Ovary (tissue), 9 donors: ENCODE data around the gene ASB16. TPM values are rescaled to one million over a fixed set of nuclear protein-coding genes. Genes with fewer than 3 reads are reported as not detected.

Experiments used
- DNase-seq, 5 donors: peaks; one replicate each; pipeline ENCODE4 v3.0.0-alpha.2; 2019 to 2020
- H3K27ac ChIP-seq, 2 donors: fragments of 200-600 bp; one replicate each; pipeline versions ENCODE4 v1.5.1 to v1.8.0; 2019 to 2022
- H3K27me3 ChIP-seq: fragments of 200-600 bp; one replicate; pipeline ENCODE4 v1.8.0; 2022
- H3K36me3 ChIP-seq: fragments of 200-600 bp; sonication (generic); one replicate; pipeline ENCODE4 v1.5.1; 2019
- H3K4me1 ChIP-seq: one replicate; pipeline ENCODE4 v1.8.1; 2013; ENCODE audit warnings: mild to moderate bottlenecking, moderate library complexity; ENCODE audit not compliant: insufficient read depth
- H3K4me3 ChIP-seq: fragments of 200-600 bp; sonication (generic); one replicate; pipeline ENCODE4 v1.5.1; 2017
- H3K9me3 ChIP-seq, 2 donors: fragments of 200-600 bp in 1 of 2; sonication (generic) in 1 of 2; one replicate each; pipeline versions ENCODE4 v1.5.1 to v1.8.1; 2013 to 2019; ENCODE audit warnings: mild to moderate bottlenecking in 1 of 2, moderate library complexity in 1 of 2
- EP300 ChIP-seq: sonication (generic); formaldehyde crosslinking; IDR thresholded peaks from one replicate; pipeline ENCODE4 v1.6.1; 2017; ENCODE audit warnings: antibody characterized with exemption
- POLR2A ChIP-seq: fragments of 450-650 bp; IDR thresholded peaks from one replicate; pipeline ENCODE4 v1.6.1; 2017; ENCODE audit warnings: antibody characterized with exemption, mild to moderate bottlenecking, moderate library complexity
- WGBS, 3 donors: extraction: QIAGEN DNeasy Blood & Tissue Kit in 1 of 3; methylation state at CpG; one replicate each; pipeline versions ENCODE4 v1.1.5 to v1.1.7; 2013 to 2017; 5-methylcytosine and 5-hydroxymethylcytosine counted together
- intact Hi-C, 4 donors: fragments of 100-400 bp; cut with DNase I; formaldehyde crosslinking; loops; one replicate each; pipeline versions ENCODE4 v1.11.0 to v1.15.1; 2022 to 2023
- polyA plus RNA-seq, 2 donors: library from polyadenylated mRNA; stranded (reverse); fragments of 200-250 nt in 1 of 2; fragments of 350-450 nt in 1 of 2; fragmentation: Illumina TruSeq in 1 of 2; extraction: RNeasy Lipid Tissue Mini Kit (QIAGEN cat#74804) in 1 of 2; gene quantifications; one replicate each; pipeline ENCODE4 v1.2.3, GENCODE V29; 2013 to 2014
- total RNA-seq, 7 donors: library from RNA; depleted of rRNA in 2 of 7; stranded (reverse); fragments of >200 nt in 2 of 7; fragmentation: NEBNext Ultra II Directional in 3 of 7; extraction: Animal tissue kit (Norgen Biotek cat#: 25700) in 3 of 7; gene quantifications; one replicate each; pipeline versions ENCODE4 v1.1.0 to v1.2.4, GENCODE V29; 2016 to 2023
- TF ChIP-seq, protein P1 (sequence below), 3 donors: fragments of 450-650 bp in 2 of 3; fragments of 200-600 bp in 1 of 3; IDR thresholded peaks; one replicate each; pipeline versions ENCODE4 v1.5.1 to v1.8.0; 2016 to 2022; ENCODE audit warnings: antibody characterized with exemption in 3 of 3, mild to moderate bottlenecking in 1 of 3
- donor health status: DM: no; HTN: no; CAD: no; lungs with moderate emphysema.
- donor health status: DM: no; HTN: no; CAD: no.
- donor health status: Bipolar disorder and iron deficiency.
- donor health status: DM: yes; HTN: yes; CAD: no.
- donor health status: DM: no; HTN: no; CAD: no.
- donor health status: DM: yes; HTN: yes; CAD: no.

Gene ASB16
- total and polyA plus RNA-seq, 9 donors: 0.10 to 1.8 (median 0.98) TPM; not detected in 1

DNA sequence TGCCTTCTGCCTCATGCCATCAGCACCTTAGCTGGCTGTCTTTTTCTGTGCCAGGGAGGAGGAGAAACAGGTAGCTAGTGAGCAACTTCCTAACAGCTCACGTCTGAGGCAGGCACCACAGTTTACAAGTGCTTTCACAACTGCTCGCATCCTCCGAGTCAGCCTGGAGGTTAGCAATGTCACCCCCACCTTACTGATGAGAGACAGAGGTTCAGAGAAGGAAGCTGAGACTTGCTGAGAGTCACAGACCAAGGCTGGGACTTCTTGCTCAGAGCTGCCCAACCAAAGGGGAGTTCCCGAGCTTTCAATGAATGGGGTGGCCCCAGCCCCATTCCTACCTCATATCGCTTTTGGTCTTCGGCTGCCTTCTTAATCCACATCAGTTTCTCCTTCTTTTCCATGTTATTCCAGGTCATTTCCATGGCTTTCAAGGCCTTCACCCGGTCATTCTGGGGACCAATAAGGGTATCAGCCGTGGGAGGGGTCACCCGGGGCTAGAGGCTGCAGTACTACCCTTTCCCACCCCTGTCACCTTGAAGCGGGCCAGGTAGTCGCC, 39.4 kb downstream of the ASB16 start:
- H3K27me3 ChIP-seq: no peaks in the 10 kb centered on the region
- WGBS, 3 donors: 61 to 69% (median 63%) methylated on average over 11 of the region's 11 CpGs
- H3K4me3 ChIP-seq: no peak overlapping the region
- no peak overlapping the region for H3K27ac ChIP-seq
- DNase-seq: no peak
- intact Hi-C loops: loop anchor here in 3 of 4 donors (2.0 to 10.0 kb wide), 4 partner anchors 112 to 145 kb away; partner anchors contain the start of gene SLC25A39 (in 1 of the 3)
- no peak for TF ChIP-seq EP300
- TF ChIP-seq, protein P1, sequence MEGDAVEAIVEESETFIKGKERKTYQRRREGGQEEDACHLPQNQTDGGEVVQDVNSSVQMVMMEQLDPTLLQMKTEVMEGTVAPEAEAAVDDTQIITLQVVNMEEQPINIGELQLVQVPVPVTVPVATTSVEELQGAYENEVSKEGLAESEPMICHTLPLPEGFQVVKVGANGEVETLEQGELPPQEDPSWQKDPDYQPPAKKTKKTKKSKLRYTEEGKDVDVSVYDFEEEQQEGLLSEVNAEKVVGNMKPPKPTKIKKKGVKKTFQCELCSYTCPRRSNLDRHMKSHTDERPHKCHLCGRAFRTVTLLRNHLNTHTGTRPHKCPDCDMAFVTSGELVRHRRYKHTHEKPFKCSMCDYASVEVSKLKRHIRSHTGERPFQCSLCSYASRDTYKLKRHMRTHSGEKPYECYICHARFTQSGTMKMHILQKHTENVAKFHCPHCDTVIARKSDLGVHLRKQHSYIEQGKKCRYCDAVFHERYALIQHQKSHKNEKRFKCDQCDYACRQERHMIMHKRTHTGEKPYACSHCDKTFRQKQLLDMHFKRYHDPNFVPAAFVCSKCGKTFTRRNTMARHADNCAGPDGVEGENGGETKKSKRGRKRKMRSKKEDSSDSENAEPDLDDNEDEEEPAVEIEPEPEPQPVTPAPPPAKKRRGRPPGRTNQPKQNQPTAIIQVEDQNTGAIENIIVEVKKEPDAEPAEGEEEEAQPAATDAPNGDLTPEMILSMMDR (IDR thresholded peaks at IDR 0.05): no peak
- TF ChIP-seq POLR2A: no peak
- no peaks in the 10 kb centered on the region for H3K9me3 ChIP-seq
- H3K4me1 ChIP-seq: peaks cover 4% of the 10 kb centered on the region
- no peaks in the 10 kb centered on the region for H3K36me3 ChIP-seq

DNA sequence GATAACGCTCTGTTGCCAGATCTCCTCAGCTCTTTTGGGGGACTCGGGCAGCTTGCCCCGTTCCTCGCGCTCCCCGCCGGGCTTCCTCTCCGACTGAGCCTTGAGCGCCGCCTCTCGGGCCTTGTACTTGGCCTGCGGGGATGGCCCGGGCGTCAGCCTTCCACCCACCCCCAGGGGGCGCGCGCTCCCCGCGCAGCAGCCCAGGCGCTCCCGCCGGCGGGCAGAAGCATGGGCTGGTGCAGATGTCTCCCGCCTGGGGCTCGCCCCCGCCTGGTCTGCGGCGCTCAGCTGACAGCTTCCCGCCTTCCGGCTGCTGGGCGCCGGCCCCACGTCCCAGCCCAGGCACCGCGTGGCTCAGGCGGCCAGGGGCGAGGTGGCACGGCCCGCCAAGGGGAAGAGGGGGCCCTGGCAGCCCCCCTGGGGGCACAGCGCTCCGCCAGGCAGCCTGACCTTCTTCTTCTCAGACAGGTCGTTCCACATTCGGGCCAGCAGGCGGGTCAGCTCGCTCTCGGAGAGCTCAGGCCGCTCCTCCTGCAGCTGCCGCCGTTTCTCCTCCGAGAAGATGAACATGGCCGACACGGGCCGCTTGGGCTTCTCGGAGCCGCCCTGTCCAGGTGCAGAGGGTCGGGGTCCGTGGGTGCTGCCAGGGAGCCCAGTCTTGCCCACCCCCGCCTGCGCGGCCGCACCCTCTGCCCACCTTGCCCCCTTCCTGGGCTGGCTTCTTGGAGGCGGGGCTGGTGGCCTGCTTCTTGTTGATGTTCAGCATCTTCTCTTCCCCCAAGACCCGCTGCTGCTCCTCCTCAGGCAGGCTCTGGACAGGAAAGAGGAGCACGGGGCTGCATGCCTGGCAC, 40.1 kb downstream of the ASB16 start:
- Histone ChIP-seq H3K27ac (peak overlapping the region in 1 of 2 donors; percentile 7), H3K9me3 (no peaks in the 10 kb centered on the region), H3K27me3 (no peaks in the 10 kb centered on the region), H3K4me3 (no peak overlapping the region), H3K36me3 (no peaks in the 10 kb centered on the region), H3K4me1 (peaks cover 4% of the 10 kb centered on the region)
- DNase-seq: peak; percentile 82 to 93 (median 88)
- intact Hi-C loops: loop anchor here in 3 of 4 donors (2.0 to 5.0 kb wide), 3 partner anchors 112 to 122 kb away; partner anchors contain the start of gene SLC25A39 (in 1 of the 3)
- 12 to 19% (median 16%) methylated on average over 24 to 64 of the region's 64 CpGs for WGBS, 3 donors
- TF ChIP-seq, protein P1 (IDR thresholded peaks at IDR 0.05): peak; percentile 96 to 99 (median 99)
- TF ChIP-seq EP300 (no peak), POLR2A (peak; percentile 23)

DNA sequence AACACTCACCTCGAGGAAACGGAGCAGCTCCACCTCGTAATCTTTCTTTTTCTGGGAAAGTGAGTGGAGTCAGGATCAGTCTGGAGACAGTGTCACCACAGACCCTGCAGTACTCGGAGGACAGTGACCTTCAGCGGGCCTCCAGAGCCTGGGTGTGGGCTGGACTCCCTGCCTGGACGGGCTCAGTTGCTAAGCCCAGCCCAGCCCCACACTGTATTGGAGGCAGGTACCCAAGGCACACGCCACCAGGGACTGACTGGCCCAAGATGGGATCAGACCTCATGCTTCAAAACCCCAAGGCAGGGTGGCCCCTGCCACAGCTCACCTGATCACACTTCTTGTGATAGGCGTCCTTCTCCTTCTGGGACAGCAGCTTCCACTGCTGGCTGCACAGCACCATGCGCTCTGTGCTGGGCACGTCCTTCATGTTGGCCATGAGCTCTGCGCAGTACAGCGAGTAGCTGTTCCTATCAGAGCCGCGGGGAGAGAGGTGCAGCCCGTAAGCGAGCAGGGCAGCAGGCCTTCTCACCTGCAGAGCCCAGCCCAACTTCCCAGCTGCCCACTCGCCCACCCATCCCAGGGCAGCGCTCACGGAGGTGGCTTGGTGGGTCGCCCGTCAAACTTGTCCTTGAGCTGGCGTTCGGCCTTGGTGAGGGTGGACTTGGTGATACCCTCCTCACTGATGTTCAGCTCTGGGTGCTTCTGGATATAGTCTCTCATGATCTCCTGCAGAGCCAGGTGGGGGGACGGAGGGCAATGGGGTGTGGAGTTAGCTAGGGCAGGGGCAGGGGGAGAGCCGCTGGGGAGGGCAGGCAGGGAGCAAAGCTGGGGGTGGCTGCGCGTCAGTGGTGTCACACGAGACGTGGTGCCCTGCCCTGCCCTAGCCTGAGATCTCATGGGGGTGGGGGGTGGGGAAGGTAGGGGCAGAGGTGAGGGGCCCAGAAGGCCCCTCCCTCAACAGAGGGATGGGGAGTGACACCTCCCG, 41.1 kb downstream of the ASB16 start:
- Histone ChIP-seq H3K27me3 (no peaks in the 10 kb centered on the region), H3K4me1 (peaks cover 5% of the 10 kb centered on the region), H3K27ac (no peak overlapping the region), H3K9me3 (no peaks in the 10 kb centered on the region), H3K4me3 (no peak overlapping the region), H3K36me3 (no peaks in the 10 kb centered on the region)
- WGBS, 3 donors: 82 to 90% (median 86%) methylated on average over 30 of the region's 30 CpGs
- TF ChIP-seq, protein P1 (IDR thresholded peaks at IDR 0.05): no peak
- no peak for TF ChIP-seq EP300
- TF ChIP-seq POLR2A: no peak
- DNase-seq: no peak
- intact Hi-C loops: loop anchor here in 3 of 4 donors (2.0 to 5.0 kb wide), 3 partner anchors 111 to 121 kb away; partner anchors contain the start of gene SLC25A39 (in 1 of the 3)
